GM21717 (cell line): ENCODE results near the gene ANKRD37.
"Not testable (repeated sequence)": the region's sequence is repeated elsewhere in the genome, so short reads cannot be mapped to it uniquely, and the experiment has no call there.

Experiments
- ATAC-seq: cut with Tn5 transposase; IDR thresholded peaks from one replicate; pipeline ENCODE4 v1.9.1; 2021; ENCODE audit warnings: mild to moderate bottlenecking, moderate library complexity; ENCODE audit not compliant: unreplicated experiment

The ANKRD37 gene

GRCh38 chr4:185396724-185397385, at the start of gene ANKRD37:
ANKRD37 (plus strand) TSS chr4:185396841; CDS start chr4:185396924, 83 bp downstream.
- peak; percentile 3 for ATAC-seq

DNA sequence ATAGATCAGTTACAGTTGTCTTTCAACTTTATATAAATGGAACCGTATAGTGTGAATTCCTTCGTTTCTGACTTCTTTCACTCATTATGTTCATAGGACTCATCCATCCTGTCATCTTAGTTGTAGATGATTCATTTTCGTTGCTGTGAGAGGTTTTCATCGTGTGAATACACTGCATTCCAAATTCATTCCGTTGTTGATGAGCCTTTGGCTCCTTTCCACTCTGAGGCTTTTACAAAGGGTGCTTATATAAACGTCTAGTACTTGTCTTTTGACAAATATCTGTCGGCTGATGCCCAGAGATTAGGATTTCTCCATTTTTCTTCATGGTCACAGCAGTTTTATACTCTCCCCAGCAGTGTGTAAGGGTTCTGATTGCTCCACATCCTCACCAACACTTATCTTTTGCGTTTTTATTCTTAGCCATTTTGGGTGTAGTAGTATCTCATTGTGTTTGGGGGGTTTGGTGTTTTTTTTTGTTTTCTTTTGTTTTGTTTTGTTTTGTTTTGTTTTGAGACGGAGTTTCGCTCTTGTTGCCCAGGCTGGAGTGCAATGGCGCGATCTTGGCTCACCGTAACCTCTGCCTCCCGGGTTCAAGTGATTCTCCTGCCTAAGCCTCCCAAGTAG, 49.6 kb upstream of the ANKRD37 start:
- no peak for ATAC-seq

DNA sequence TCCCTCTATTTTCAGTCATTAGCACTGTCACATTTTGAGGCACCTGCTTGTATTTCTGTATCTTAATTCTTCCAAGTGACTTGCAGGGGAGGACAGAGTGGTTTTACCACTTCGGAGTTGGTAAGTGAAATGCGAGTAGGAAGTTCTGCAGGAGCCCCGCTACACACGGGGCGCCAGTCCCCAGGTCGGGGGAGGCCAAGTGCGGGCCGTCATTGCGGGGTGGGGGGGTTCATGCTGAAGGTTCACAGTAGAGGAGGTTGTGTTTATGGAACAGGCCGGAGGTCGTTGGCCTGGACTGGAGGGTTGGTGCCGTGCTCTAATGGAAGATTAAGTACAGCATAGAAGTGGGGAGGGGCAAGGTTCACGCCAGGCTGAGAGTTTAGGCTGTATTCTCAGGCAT, 45.0 kb upstream of the ANKRD37 start:
- ATAC-seq = no peak

GRCh38 chr4:185352202-185352601, 44.4 kb upstream of the ANKRD37 start:
- no peak for ATAC-seq

GRCh38 chr4:185352741-185353140, 43.9 kb upstream of the ANKRD37 start:
- no peak for ATAC-seq

- ATAC-seq = no peak
These were observed 39.4 kb upstream of the ANKRD37 start for GRCh38 chr4:185357211-185357610.

GRCh38 chr4:185357733-185358440, 38.8 kb upstream of the ANKRD37 start:
- ATAC-seq = no peak

GRCh38 chr4:185358514-185358913, 38.1 kb upstream of the ANKRD37 start:
- no peak for ATAC-seq

- ATAC-seq = no peak
These were observed 37.7 kb upstream of the ANKRD37 start for GRCh38 chr4:185358959-185359358.

DNA sequence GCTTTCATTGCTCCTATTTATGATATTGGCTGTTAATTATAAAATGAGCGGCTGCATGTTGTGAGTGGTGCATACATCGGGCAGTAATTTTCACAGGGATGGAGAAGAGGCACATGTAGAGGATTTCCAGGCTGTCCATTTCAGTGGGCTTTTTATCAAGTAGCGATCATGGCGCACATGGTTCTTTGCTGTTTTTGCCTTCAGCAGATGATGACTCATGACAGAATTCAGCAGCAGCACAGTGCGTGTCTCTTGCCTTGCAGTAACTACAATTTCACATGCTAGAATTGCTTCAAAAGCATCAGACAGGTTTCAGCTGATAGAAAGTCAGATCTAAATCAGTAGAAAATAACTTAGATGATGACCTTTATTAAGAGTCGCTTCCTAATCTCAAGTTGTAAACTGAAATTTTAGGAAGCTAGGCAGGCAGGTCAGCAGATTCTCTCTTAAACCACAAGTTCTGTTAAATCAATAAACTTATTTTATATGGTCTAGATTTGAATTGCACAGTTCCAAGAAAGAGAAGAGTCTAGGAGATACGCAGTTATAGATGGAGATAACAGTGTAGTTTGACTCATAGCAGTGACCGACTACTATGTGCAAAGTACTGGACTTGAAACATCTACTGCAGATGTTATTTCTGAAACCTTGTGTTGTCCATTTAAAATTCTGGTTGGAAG, 36.7 kb upstream of the ANKRD37 start:
- ATAC-seq = no peak

- ATAC-seq = no peak
These were observed 34.8 kb upstream of the ANKRD37 start for GRCh38 chr4:185361872-185362271.

DNA sequence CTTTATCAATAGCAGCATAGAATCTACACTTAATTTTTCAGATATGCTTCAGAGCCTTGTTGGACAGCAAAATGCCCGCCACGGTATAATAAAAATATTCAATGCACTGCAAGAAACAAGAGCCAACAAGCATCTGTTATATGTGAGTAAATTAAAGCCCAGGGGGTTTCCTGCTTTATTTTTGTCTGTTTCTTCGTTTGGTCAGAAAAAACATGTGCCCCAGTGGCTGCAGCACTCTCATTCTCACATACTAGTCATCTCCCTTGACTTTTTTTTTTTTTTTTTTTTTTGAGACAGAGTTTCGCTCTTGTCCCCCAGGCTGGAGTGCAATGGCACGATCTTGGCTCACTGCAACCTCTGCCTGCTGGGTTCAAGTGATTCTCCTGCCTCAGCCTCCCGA, 34.1 kb upstream of the ANKRD37 start:
- not testable (repeated sequence) for ATAC-seq

DNA sequence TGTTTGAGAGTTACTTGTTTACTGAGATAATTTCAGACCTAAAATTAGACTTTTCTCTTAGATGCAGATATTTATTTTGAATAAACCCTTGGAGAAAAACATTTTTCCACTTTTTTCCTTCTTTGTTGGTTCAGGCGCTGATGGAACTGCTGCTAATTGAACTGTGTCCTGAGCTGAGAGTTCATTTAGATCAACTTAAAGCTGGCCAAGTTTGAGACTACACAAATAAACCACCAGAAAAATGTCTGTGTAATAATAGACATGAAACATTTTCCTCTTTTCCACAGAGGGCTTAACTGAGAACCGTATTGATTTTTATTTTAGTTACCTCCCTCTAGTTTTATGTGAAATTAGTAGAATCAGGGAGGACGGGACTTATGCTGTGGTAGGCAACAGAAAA, 33.4 kb upstream of the ANKRD37 start:
- no peak for ATAC-seq

DNA sequence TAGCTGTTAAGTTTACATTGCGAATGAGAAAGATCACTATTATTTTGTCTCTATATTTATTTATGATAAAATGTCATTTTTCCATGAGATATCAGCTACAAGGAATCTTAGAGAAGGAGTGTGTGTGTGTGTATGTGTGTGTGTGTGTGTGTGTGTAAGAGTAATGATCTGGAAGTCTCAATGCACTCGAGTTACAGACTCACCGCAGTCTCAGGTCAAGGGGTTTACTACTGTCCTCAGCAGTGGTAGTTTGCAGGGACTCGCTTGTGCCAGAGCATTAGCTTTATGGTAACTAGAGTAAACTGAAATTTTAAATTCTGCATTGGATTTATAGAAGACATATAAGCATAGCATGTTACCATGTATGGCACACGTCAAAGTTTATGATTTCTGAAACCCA, 31.8 kb upstream of the ANKRD37 start:
- no peak for ATAC-seq

DNA sequence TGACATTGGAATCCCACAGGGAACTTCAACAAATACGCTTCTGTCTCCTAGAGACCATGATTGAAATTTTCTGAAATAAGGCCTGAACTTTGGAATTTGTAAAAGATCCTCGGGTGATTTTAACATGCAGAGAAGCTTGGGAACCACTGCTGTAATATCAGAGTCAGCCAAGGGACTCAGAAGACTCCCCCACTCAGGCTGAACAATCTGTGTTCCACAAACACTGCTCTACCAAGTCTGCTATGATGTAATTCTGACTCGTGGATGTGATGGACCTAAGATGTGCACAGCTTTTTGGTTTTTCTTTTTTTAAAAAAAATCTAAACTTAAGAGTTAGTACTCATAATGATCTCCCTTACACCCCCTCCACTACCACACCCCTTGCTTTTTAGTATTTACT, 26.9 kb upstream of the ANKRD37 start:
- no peak for ATAC-seq

- ATAC-seq = no peak
These were observed 26.2 kb upstream of the ANKRD37 start for GRCh38 chr4:185370268-185370949.

DNA sequence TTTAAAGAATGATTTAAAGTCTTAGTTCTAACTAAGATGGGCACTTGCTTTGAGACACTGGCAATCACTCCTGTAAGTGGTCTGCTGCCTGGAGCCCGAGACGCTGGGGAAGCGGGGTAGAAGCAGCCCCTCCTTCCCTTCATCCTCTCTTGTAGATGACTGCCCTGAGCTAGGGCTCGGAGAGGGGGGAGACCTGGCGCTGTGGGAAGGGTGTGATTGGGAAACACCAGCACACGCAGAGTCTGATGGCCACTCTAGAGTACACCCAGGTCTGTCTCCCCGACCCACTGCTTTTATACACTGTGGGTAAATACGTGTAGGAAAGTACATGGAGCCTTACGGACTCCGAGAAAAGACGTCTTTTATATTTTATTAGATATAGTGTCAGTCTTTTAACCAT, 24.9 kb upstream of the ANKRD37 start:
- no peak for ATAC-seq

DNA sequence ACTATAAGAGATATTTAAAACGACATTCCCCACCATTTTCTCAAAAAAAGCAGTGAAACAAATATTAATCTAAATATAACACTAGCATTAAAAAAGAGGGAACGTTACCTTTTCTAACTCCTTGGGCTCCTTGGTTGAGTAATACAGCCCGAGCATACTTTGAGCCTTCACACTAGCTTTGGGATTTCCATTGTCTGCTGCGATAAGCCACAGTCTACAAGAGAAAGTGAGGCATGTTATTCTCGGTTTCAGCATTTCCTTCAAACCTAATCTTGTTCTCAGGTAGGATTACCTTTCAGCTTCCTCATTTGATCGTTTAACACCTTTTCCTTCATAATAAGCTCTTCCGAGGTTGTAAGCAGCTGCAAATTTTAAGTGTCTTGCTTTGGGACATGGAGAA, 22.6 kb upstream of the ANKRD37 start:
- no peak for ATAC-seq

GRCh38 chr4:185374573-185374972, 22.1 kb upstream of the ANKRD37 start:
- no peak for ATAC-seq

DNA sequence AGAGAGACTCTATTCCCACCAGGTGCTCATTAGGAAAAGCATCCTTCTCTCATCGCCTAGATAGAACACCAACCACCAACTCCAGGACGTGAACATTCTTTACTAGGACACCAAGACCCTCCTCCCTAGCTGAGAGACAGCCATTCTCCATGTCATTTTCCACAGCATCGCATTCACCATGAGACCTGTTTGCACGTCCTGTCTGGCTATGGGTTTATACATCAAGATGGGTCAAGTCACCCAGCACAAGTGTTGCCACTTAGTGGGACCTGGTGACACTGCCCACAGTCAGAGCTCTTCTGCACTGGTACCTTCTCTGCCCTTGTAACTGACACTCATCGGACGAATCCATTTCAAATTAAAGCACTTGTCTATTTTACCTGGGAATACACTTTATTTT, 18.4 kb upstream of the ANKRD37 start:
- no peak for ATAC-seq
